GM04503 (cell line): Measurements from ENCODE around the gene BET1.
A peak's percentile ranks its signal among the peaks of the same experiment; 100 is the strongest.

ENCODE experiments used
- DNase-seq: peaks from one replicate; pipeline ENCODE4 v3.0.0-alpha.2; 2012; ENCODE audit warnings: low read depth

Gene BET1

DNA sequence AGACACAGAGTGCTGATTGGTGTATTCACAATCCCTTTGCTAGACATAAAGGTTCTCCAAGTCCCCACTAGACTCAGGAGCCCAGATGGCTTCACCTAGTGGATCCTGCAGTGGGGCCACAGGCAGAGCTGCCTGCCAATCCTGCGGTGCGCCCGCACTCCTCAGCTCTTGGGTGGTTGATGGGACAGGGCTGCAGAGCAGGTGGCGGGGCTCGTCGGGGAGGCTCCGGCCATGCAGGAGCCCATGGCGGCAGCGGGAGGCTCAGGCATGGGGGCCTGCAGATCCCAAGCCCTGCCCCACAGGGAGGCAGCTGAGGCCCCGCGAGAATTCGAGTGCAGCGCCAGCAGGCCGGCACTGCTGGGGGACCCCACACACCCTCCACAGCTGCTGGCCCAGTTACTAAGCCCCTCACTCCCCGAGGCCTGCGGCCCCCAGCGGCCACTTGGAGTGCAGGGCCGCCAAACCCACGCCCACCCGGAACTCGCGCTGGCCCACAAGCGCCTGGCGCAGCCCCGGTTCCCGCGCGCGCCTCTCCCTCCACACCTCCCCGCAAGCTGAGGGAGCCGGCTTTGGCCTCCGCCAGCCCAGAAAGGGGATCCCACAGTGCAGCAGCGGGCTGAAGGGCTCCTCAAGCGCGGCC, 7.7 kb upstream of the BET1 start:
- DNase-seq: no peak

DNA sequence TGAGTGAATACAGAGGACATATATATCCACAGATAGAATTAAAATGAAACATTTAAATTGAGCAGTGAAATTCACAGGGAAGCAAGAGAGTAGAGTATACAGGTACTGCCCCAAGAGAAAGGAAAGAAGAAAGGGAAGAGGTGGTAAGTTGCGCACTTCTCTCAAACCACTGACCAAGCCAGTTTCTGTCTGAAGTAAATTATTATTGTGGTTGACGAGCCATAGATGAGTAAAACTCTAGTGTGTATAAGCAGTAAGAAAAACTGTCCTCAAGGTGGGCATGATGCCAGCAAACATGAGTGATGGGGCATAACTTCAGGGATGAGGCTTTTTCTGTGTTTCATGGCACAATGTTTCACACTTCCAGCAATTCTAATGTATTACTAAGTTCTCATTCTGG, 4.4 kb upstream of the BET1 start:
- no peak for DNase-seq

DNA sequence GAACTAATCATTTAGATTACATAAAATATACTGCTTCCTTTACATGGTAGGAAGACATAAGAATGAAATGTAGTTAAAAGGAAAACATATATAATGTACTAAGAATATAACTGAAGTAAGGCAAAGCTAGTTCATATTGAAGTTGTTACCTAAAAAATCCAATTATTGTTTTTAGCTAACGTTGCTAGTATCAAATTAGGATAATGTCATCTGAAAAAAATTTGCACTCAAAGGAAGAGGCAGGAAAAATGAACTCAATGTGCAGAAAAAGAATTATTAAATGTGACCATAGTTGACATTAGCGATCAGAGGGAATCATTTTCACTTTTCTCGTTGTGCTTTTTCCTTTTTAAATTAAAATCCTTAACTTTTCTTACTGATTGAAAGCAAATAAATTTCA, 1.6 kb upstream of the BET1 start:
- DNase-seq: no peak

DNA sequence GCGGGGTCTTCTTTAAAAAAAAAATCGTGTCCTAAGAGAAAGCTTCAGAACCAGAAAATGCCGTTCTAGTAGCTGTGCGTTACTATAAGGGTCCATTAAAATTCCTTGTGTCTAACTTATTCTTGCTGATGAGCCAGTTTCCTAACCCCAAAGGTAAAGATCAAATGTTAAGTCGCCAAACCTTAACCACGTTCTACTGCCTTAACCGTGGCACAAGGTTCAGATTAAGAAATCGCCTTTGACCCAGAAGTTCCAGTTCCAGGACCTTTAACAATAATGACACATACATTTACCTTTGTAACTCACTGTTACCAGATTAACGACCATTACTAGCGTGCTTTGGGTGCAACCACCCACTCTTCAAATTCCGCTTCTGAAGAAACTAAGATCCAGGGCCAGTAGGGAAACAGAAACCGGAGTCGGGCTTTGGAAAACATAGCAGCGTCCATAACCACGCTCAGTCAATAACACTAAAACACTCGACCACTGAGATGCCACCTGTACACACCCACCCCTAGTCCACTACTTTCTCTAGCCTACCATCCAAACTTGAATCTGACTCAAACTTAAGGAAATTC, 620 bp downstream of the BET1 start:
- DNase-seq: peak; percentile 6

DNA sequence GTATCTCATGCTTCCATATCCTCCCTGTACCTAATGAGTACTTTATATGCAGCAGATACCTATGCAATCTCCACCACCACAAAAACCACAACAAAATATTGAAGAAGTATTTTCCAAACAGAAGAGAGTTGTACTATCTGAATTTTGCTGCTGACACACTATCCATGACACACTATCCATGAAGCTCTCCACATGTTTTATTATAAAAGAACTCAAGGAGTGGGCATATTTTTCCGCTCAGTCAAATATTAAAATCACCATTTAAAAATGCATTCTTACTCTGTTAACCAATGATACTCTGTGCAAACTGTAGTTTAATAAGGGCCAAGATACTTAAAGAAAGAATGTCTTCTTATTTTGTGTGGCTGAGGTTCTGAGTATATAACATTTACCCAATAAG, 2.8 kb downstream of the BET1 start:
- DNase-seq: peak; percentile 19

DNA sequence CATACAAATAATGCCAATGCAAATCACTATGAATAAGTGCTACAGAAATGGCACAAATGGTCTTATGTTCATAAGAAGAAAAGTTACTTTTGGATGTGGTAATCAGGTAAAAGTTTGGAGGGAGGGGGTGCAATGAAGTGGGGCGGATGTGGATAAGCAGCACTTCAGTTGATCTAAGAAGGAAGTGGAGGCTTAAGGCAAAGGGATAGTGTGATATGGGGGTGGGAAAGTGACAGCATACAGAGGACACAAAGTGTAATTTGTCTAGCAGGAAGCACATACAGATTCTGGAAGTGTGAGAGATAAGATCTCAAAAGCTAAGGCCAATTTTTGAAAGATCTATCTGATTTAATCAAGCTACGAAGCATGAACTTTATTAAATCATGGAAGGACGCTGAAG, 6.3 kb downstream of the BET1 start:
- no peak for DNase-seq

DNA sequence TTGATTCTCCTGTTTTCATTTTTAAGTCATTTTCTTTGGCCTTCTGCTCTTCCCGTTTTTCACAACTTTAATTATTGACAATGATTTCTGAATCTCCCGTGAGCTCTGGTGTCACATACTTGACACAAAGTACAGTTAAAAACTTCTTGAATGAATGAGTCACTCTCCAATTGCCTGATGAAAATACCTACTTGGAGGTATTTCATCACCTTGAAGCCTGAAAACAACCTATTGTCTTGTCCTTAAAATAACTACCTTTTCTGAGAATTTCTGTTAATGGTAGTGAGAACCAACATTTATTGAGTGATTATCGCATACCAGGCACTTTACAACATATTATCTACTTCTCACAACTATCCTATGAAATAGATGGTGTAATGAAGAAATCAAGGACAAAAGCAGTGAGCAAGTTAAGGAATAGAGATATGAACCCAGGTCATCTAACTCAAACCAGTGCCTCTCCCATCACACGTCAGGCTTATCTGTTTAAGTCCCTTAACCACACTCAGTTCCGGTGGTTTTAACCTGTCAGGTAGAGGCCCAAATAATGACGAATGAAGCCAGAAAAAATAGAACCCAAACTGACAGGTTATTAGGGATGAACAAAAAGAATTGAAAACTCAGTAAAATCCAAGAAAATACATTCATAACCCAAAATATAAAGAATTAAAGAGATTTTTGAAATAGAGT, 11.6 kb downstream of the BET1 start:
- DNase-seq: no peak

DNA sequence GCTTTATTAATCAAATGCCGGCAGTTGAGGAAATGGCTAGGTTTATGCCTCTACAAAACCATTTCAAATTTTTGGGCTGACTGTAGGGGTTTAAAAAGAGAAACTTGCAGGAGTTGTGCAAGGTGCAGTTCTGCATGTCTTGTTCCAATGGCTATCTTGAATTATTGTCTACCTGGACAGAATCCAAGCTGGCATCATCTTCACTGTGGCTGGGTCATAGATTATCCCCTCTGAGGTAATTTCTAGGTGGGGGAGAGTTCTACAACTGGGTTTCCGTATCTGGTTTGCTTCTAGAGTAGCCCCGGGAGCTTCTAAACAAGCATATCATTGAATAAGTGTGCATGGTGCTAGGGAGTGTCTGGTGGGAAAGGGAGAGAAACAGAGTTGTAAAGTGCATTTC, 16.9 kb downstream of the BET1 start:
- DNase-seq: no peak

DNA sequence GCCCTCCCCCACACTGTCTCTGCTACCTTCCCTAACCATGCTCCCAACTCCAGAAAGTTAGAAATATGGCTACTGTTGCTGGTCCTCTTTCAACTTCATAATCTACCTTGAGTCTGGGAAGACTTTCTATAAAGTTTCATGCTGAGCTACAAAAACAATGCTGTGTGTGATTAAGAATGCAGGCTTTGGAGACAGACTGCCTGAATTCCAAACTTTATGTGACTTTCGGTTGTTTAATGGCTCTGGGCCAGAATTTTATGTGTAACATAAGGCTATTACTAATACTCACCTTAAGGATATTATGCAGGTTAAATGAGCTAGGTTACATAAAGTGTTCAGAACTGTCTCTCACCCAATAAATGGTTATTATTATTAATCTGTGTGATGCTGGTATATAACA, 19.1 kb downstream of the BET1 start:
- no peak for DNase-seq

DNA sequence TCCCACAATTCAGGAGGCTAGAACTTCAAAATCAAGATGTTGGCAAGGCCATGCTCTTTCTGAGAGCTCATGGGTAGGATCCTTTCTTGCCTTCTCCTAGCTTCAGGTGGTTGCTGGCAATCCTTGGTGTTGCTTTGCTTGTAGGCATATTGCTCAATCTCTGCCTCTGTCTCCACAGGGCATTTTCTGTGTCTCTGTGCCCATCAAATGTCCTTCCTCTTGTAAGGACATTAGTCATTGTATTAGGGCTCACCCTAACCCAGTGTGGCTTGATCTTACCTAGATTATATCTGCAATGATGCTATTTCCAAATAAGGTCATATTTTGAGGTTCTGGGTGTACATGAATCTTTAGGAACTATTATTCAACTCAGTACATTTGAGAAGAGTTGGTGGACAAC, 20.1 kb downstream of the BET1 start:
- no peak for DNase-seq

DNA sequence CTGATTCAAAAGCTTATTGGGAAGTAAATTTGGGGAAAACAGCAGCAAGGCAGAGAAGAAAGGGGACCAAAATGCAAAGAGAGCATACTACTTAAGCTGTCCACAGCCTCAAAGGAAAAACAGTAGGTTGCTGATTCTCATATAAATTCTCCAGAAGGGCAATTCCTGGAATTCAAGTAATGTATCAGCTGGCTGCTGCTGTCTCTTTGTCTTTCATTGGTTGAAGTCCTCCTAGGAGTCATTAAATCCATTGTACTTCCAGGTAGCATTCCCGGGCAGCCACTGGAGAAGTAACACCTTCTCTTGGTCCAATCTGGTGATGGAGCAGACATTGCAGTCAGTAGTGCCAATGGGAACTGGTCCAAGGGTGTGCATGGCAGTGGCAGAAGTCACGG, 22.7 kb downstream of the BET1 start:
- DNase-seq: no peak

DNA sequence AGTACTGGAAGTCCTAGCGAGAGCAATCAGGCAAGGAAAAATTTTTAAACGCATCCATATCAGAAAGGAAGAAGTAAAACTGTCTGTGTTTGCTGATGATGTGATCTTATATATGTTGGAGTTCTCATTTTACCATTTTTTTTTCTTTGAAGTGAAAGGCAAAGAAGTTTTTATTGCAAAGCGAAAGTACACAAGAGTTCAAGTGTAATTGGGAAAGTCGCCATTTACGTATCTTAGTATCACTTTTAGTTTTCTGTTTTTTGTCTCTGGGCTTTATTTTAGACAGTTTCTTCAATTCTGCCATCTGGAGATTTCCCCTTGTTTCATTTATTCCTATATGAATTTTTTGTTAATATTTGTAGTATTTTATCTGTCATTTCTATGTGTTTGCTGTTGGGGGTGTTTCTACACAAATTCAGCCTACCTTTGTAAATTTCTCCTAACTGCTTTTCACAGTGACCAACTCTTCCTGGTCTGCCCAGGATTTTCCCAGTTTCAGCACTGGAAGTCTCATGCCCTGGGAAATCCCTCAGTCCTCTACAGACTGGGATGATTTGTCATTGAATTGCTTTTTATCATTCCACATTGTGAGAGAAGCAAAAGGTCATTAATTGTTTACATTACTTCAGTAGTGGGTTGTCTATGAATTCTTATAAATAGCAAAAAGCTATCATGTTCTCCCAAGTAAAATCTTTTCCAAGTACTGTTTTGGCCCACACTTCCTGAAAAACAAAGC, 23.2 kb downstream of the BET1 start:
- DNase-seq: no peak

DNA sequence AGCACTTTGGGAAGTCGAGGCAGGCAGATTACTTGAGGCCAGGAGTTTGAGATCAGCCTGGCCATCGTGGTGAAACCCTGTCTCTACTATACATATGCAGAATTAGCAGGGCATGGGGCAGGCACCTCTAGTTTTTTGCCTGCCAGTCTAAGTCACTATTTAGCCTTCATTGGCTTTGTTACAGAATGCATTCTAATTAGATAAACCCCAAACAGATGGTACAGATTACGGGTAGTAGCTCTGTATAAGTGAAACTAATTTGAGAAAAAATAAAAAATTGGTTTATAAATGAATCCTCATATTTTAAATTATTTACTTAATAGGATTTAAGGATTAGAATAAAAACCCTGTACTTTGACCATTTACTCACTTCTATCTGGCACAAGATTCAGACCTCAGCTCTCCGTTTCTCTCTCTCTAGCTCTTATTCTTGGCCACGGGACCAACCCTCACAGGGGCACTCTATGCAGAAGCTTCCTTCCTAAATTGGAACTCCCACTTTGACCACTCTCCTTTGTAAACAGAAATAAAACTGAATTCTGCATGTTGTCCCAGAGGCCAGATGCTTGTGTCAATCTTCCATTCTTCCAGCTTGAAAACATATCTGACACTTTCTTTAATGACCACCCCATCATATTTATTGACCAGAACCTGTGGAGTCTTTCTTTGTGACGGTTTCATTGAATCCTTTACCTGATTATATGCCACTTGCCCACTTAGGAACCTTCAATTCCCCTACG, 26.8 kb downstream of the BET1 start:
- DNase-seq: no peak

DNA sequence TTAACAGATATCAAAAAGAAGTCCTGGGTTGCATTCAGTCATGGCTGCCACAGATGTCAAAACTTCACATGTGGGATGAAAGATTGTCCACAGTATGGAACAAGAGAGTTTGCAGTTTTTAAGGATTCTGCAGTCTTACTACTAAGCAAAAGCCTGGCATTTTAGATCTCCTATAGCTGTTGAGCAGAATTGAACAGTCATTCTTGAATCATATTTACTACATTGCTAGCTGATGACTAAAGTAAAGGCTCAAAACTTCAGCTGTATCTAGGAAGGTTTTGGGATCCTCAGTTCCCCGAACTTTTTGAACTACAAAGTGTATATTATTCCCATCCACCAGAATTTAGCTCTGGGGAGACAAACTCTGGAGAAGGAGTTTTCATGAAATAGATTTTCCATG, 31.0 kb downstream of the BET1 start:
- no peak for DNase-seq

DNA sequence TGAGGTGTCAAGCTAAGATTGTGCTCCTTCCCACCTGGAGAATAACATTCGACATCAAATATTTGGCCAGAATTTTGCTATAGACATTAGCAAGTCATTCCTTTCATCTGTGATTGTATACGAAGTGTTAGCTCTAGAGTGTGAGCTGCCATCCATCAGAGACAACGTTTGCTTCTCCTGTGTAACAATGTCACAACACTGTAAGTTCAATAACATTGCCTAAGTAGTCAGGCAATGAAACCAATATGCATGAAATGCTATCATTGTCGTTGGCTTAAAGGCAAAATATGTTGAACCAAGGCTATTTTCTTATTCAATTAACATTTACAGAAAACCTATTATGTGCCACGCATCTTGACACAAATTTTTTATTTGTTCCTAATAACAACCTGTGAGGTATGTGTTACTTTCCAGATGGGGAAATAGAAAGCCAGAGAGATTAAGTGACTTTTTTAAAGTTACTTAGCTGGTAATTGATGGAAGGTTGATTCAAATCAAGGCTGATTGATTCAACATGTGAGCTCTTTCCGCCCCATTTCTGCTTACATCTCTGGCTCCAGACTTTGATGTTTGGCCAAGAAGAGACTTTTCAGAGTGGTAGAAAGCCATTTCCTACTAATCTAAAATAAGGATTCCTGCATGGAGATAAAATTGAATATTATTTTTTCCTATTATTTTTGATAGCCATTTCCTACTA, 32.0 kb downstream of the BET1 start:
- DNase-seq: no peak

DNA sequence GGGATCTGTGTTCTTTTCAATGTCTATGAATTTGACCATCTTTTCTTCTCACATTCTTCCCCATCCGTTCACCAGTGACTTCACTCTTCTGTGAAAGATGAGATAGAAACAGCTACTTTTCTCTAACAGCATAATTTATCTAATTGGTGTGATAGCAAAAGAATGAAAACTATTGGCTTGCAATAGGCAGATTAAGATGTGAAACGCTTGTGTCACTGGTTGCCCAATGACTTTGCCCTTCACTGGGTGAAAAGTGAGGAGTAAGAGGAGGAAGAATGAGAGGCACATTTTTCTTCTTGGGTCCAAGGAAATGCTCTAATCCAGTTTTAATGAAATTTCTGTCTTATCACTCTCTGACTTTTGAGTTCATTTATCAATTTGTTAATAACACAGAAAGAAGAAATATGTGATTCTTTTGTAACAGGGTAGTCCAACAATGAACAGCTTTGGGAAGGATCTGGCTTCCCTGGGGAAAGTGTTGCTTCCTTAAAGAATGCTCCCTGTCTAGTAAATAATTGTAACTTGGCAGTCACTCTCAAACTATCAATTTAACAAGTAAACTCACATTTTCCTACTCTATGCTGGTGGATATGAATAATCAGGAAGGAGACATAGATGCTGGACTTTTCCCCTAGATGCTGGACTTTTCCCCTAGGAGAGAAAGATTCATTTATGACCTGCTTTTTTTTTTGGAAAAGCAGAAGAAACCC, 35.1 kb downstream of the BET1 start:
- no peak for DNase-seq

DNA sequence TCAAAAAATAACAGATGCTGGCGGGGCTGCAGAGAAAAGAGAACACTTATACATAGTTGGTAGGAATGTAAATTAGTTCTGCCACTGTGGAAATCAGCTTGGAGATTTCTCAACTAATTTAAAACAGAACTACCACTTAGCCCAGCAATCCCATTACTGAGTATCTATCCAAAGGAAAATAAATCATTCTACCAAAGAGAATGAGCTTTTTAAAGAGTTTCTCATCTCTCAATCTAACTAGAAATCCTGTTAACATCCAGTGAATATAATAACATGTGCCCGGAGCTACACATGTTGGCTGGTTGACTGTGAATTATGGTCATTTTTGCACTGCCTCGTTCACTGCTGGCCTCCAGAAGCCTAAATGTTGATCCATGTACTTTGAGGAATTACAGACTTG, 39.3 kb downstream of the BET1 start:
- no peak for DNase-seq

DNA sequence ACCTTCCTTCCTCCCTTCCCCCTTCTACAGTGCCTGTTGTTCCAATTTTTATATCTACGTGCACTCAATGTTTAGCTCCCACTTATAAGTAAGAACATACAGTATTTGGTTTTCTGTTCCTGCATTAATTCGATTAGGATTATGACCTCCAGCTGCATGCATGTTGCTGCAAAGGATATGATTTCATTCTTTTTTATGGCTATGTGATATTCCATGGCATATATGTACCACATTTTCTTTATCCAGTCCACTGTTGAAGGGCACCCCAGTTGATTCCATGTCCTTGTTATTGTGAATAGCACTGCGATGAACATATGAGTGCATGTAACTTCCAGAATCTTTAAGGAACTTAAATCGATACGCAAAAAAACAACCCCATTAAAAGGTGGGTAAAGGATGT, 39.9 kb downstream of the BET1 start:
- no peak for DNase-seq

DNA sequence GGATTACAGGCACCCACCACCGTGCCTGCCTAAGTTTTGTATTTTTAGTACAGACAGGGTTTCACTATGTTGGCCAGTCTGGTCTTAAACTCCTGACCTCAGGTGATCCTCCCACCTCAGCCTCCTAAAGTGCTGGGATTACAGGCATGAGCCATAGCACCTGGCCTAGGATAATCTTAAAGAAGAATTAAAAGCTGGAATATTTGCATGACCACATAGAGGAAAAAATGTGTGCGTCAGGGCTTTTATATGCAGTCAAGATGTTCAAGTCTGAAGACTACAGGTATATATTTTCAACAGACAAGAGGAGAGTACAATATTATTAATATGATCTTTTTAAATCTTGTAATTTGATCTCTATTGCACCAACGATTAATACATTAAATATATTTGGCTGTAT, 43.2 kb downstream of the BET1 start:
- DNase-seq: no peak

DNA sequence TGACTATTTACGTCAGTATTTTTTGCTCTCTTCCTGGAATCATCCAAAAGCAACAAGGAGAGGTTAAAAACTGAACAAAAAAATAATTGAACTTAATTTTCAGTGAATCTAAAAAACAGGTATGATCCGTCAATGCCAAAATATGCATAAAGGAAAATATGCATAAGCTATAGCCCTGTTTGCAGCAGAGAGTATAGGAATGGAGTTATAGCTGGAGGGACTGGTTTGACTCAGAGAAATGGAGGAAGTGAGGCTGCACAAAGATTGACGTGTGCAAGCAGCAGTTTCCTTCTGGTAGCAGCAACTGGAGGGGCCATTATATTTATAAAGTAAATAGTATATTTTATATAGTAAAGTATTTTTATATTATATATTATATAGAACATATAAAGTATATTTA, 45.5 kb downstream of the BET1 start:
- DNase-seq: no peak

DNA sequence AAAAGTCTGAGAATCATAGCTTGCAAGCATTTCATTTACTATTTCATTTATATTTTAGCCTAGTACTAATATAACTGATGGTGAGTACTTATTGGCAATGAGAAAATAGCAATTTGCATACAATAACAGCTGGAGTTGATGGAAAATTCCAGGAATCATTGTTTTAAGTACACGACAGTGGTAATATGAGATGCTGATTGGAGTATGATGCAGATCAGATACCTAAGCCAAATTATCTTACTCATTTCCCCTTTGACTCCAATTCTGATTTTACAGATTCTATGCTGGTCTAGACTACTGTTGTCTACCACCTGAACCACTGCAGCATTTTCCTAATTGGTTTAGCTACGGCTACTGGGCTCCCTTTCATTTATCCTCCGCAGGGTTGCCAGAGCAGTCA, 45.9 kb downstream of the BET1 start:
- DNase-seq: no peak
